ENCODE measurements around the gene TNFAIP2. TPM values are rescaled to one million over a fixed set of nuclear protein-coding genes. Genes with fewer than 3 reads are reported as not detected.

Gene TNFAIP2
- total RNA-seq, 4 donors from 2014 or later, result 56.0 to 215 (median 144) TPM

DNA sequence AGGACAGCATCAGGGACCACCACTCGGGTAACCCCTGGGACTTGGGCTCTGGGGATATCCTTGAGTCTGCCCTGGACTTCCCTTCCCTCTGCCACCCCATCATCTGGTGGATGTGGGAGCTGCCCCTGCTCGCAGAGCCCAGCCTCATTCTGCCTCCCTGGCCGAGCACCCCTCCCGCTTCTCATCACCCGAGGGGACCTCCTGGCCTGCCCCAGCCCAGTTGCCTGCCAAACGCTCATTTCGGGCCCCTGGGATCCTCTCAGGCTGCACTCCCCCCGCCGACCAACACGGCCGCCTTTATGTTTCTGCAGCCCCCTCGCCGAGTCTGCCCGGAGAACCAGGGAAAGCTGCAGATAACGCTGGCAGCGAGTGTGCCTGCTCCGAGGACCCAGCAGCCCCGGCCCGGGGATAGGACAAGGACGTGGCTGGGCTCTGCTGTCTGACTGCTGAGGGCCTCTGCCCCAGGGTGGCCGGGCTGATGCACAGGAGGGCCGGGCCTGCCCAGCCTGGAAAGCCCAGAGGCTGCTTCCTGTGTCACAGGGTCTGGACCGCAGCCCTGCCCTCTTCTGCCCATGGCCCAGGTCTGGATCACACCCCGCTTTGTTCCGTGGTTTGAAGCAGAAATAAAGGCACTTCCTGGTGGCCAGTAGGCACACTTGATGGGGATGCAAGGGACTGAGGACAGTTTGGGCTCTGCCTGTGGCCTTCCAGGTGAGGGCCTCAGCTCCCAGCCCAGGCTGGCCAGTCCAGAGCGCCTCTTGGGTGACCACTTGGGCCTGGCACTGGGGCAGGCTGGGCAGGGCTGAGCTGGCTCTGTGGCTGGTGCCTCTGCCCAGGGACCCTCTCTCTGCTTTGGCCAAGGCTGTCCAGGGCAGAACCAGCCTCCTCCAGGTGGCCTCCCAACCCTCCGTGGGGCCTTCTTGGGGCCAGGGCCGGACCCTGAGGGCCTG is 33.6 kb upstream of the TNFAIP2 start:
- ATAC-seq (ENCODE audit: low FRiP score) (no peak), DNase-seq (ENCODE audit: low spot score) (no peak)
- TF ChIP-seq, protein P1, sequence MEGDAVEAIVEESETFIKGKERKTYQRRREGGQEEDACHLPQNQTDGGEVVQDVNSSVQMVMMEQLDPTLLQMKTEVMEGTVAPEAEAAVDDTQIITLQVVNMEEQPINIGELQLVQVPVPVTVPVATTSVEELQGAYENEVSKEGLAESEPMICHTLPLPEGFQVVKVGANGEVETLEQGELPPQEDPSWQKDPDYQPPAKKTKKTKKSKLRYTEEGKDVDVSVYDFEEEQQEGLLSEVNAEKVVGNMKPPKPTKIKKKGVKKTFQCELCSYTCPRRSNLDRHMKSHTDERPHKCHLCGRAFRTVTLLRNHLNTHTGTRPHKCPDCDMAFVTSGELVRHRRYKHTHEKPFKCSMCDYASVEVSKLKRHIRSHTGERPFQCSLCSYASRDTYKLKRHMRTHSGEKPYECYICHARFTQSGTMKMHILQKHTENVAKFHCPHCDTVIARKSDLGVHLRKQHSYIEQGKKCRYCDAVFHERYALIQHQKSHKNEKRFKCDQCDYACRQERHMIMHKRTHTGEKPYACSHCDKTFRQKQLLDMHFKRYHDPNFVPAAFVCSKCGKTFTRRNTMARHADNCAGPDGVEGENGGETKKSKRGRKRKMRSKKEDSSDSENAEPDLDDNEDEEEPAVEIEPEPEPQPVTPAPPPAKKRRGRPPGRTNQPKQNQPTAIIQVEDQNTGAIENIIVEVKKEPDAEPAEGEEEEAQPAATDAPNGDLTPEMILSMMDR (IDR thresholded peaks at IDR 0.05), result no peak

DNA sequence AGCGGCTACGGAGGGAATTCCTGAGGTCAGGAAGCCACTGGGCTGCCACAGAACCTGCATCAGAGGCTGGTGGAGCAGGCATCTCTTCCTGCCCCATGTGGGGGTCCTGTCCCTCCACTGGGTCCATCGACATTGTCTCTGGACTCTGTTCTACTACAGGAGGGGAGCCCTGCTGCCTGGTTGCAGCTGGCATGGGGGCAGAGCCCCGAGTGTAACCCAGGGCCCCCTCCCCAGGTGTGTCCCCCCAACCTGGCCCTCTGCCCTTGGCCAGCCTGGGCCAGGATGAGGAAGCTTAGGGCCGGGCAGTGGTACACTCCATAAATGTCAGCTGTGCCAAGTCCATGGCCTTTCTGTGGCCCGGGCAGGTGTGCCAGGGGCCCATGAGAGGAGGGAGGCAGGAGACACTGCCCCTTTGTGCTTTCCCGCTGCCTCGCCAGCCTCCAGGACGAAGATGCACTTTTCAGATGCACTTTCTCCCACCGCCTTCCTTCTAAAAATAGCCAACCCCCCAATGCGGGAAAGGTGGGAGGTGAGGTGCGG is 32.7 kb upstream of the TNFAIP2 start:
- DNase-seq (ENCODE audit: low spot score) (no peak), ATAC-seq (ENCODE audit: low FRiP score) (no peak)
- TF ChIP-seq, protein P1 (IDR thresholded peaks at IDR 0.05), result no peak

DNA sequence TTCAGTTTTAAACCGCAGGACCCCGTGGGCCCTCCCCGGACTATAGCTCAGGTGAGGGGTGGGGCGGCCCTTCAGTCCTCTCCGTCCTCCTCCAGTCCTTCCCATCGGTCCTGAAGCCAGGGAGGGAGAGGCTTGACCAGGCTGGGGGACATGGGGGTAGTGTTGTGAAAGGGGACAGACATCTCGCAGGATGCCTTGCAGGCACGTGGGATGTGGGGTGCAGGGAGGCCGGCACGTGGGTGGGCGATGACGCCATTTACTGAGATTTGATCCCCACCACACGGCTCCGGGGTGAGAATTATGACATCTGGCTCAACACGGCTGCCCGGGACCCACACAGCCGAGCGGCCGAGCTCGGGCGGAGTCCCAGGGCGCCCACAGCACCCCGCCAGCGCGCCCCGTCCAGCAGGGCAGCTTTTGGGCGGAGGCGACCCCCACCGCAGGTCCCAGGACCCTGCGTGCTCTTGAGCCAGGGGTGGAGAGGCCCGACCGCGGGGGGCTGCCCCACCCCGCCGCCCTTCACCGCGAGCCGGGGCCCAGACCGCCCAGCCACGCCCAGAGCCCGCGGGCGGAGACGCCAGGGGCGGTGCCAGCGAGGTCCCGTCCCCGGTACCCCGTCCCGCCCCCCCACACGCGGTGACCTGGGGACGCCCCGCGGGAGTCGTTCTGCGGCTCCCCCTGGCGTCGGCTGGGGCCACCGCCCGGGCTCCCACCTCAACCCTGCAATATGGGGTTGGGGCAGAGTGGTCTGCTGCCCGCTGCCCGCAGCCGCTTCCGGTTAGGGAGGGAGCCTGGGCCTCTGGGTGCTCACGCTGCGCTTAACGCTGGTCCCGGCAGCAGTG is 32.0 kb upstream of the TNFAIP2 start:
- TF ChIP-seq, protein P1 (IDR thresholded peaks at IDR 0.05), result no peak
- no peak for DNase-seq (ENCODE audit: low spot score)
- peak; percentile 76 for ATAC-seq (ENCODE audit: low FRiP score)

DNA sequence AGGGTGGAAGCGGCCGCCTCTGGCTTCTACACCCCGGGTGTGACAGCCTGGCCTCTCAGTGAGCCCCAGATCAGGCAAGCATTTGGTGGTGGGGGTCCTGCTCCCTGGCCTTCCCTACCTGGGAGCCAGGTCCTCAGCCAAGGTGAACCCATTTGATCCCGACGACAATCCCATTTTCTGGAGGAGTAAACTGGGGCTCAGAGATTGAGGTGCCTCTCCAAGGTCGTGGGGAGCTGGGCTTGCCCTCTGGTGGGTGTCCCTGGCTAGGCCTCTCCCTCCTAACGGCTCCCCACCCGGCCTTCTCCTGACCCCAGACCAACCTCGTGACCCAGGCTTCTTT is 31.4 kb upstream of the TNFAIP2 start:
- TF ChIP-seq, protein P1 (IDR thresholded peaks at IDR 0.05), result no peak
- no peak for DNase-seq (ENCODE audit: low spot score)
- no peak for ATAC-seq (ENCODE audit: low FRiP score)

DNA sequence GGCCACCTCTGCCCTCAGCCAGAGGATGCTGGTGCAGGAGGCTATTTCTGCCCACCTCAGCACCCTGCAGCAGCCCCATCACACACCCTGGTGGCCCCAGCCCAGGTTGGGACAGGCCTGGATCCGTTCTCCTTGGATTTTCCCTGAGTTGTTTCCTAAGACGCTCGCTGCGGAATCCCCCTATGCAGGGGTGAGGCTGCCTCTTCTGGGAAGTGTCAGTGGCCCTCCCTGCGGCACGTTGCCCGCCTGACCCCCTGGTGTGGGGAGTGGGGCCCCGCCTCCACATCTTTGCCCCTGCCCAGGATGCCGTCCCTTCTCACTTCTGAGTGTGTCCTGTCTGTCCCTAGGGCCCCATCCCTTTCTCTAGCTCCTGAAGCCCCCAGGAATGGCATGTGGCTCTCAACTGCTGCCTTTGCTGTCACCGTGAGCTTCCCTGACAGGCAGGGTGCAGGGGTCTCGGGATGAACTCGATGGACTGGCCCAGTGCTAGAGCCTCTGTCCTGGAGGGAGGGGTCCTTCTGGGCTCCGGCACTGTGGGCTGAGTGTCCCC is 29.3 kb upstream of the TNFAIP2 start:
- no peak for DNase-seq (ENCODE audit: low spot score)
- ATAC-seq (ENCODE audit: low FRiP score), result no peak
- TF ChIP-seq, protein P1 (IDR thresholded peaks at IDR 0.05), result no peak

DNA sequence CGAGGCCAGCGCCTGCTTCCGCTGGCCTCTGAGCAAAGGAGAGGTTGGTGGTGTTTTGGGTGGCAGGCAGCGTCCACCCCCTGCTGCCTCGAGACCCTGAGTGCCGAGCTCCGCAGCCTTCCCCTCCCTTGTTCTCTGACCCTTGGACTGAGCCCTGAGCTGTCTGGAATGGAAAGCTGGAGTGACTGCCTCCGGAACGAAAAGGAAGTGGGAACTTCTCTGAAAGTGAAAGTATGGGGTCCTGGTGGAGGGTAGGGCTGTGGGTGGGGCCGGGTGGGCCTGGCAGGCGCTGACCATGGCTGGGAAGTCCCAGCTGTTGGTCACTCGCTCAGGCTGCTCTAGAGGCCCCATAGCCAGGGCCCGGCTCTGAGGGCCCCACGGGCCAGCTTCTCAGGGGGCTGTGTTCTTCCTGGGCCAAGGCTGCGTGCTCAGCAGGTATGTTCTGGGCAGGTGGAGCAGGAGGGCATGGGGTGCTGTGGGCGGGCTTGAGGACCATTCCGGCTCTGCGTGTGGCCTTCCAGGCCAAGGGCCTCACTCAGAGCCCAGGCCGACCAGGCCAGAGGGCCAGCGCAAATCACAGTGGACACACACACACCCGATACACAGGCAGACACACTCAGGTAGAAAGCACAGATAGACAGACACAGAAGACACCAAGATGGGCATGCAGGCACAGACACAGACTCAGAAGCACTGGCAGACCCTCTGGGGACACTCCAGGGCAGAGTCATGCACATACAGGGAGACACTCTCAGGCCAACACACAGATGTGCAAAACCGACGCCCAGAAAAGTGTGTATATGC is 28.7 kb upstream of the TNFAIP2 start, which contains the start of gene EXOC3L4:
Gene EXOC3L4, plus strand, starts transcription at position 320 of the 804 bp plus-strand sequence. CDS start 5,495 bp downstream, outside the sequence.
- TF ChIP-seq, protein P1 (IDR thresholded peaks at IDR 0.05), result no peak
- DNase-seq (ENCODE audit: low spot score) (no peak), ATAC-seq (ENCODE audit: low FRiP score) (no peak)
